Mesodermal cell (in vitro differentiated cells): ENCODE results near the gene ADAMTSL5.

ENCODE experiments used
- H3K27ac ChIP-seq: 2 replicates; pipeline ENCODE4 v1.7.0; 2013; ENCODE audit warnings: mild to moderate bottlenecking, low read depth, low read length, moderate library complexity; ENCODE audit not compliant: severe bottlenecking
- H3K36me3 ChIP-seq: 2 replicates; pipeline ENCODE4 v1.7.1; 2013; ENCODE audit warnings: mild to moderate bottlenecking, low read length, moderate library complexity; ENCODE audit not compliant: control insufficient read depth, insufficient read depth
- H3K4me1 ChIP-seq: one replicate; pipeline ENCODE4 v1.7.1; 2013; ENCODE audit warnings: mild to moderate bottlenecking, low read length; ENCODE audit not compliant: insufficient read depth, control insufficient read depth, poor library complexity, severe bottlenecking
- H3K4me3 ChIP-seq: 2 replicates; pipeline ENCODE4 v1.7.0; 2013; ENCODE audit warnings: low read length, control low read depth, mild to moderate bottlenecking; ENCODE audit not compliant: insufficient read depth, poor library complexity, severe bottlenecking; ENCODE audit errors: extremely low read depth
- H3K9me3 ChIP-seq: 2 replicates; pipeline ENCODE4 v1.7.1; 2013; ENCODE audit warnings: mild to moderate bottlenecking, low read length, moderate library complexity; ENCODE audit not compliant: control insufficient read depth
- WGBS, 2 experiments: methylation state at CpG; one replicate each; pipeline ENCODE4 v1.1.5; 2013; ENCODE audit warnings: missing lambda C conversion rate in 2 of 2; ENCODE audit not compliant: insufficient coverage in 2 of 2; 5-methylcytosine and 5-hydroxymethylcytosine counted together

Gene ADAMTSL5

GRCh38 chr19:1473085-1473851 lies 39.6 kb downstream of the ADAMTSL5 start:
- Histone ChIP-seq H3K27ac (no peak overlapping the region), H3K4me1 (peaks cover 13% of the 10 kb centered on the region), H3K9me3 (no peaks in the 10 kb centered on the region), H3K36me3 (peaks cover 24% of the 10 kb centered on the region), H3K4me3 (no peak overlapping the region)
- WGBS, 2 experiments: 77 to 91% methylated on average over 10 to 17 of the region's 20 CpGs

- H3K27ac ChIP-seq: no peak overlapping the region
- no peaks in the 10 kb centered on the region for H3K9me3 ChIP-seq
- peaks cover 17% of the 10 kb centered on the region for H3K4me1 ChIP-seq
- WGBS, 2 experiments: 60 to 66% methylated on average over 33 to 40 of the region's 44 CpGs
- no peak overlapping the region for H3K4me3 ChIP-seq
- peaks cover 23% of the 10 kb centered on the region for H3K36me3 ChIP-seq
Observed at GRCh38 chr19:1472231-1473084, 40.4 kb downstream of the ADAMTSL5 start.

DNA sequence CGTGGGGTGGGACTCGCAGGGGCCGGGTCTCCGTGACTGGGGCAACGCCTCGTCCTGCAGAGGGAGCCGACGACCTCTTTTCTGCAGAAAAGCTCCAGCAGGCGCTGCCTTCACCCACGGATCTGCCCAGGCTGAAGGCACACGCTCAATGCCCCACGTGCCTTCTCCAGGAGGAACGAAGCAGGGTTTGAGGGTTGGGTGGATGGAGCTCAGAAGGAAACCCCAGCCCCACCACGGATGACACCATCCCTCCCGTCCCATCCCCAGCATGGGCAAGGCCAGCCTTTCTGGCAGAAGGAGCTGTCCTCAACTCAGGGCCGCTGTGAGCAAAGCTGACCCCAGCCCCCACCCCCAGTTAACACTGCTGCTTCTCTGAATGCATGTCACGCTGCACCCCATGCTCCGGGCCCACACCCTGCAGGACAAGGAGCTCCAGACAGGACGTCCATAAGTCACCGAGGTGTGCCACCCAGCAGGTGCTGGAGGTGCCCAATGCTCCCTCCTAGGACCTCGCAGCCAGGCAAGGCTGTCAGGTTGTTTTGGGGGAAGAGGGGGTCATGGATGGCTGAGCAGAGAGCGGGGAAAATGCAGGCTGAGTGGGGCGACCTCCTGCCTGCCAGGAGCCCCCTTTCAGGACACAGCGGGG lies 41.2 kb downstream of the ADAMTSL5 start:
- WGBS, 2 experiments: 30% methylated on average over 12 to 19 of the region's 24 CpGs
- H3K4me1 ChIP-seq: peaks cover 22% of the 10 kb centered on the region
- no peaks in the 10 kb centered on the region for H3K9me3 ChIP-seq
- no peak overlapping the region for H3K4me3 ChIP-seq
- H3K27ac ChIP-seq: no peak overlapping the region
- H3K36me3 ChIP-seq: peaks cover 18% of the 10 kb centered on the region

GRCh38 chr19:1471010-1471514 lies 41.8 kb downstream of the ADAMTSL5 start:
- 7 to 8% methylated on average over 25 to 28 of the region's 28 CpGs for WGBS, 2 experiments
- H3K4me3 ChIP-seq: peak overlapping the region; percentile 24
- H3K27ac ChIP-seq: no peak overlapping the region
- no peaks in the 10 kb centered on the region for H3K9me3 ChIP-seq
- H3K36me3 ChIP-seq: peaks cover 12% of the 10 kb centered on the region
- peaks cover 23% of the 10 kb centered on the region for H3K4me1 ChIP-seq

DNA sequence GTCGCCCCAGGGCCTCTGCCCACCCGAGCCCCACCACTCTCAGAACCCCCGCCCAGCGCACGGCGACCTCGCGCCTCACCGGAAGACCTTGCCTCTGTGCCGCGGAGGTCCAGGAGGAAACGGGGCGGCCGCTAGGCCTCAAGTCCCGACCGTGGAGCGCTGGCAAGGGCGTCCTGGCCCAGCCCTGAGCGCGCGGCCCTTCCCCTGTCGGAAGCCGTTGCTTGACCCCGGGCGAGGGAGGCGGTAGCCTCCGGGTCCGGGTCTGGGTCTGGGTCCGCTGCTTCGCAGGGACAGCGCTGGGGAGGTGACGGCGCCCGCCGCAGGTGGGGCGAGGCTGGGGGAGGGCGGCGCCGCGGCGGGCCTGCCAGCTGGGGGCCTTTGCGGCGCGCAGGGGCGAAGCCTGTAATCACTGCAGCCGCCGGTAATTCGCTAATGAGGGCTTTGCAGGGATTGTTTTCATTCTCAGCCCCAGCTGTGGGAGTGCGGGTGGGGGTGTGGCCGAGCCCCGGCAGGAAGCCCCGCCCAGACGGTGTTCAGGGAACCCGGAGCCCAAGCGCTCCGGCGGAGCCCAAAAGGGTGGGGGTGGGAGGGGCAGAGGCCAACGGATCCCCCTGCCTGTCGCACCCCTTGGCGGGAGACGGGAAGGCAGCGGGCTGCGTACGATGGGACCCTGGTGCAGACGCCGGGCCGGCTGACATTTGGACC lies 42.4 kb downstream of the ADAMTSL5 start:
- Histone ChIP-seq H3K9me3 (no peaks in the 10 kb centered on the region), H3K4me1 (peaks cover 23% of the 10 kb centered on the region), H3K27ac (no peak overlapping the region), H3K36me3 (peaks cover 8% of the 10 kb centered on the region), H3K4me3 (peak overlapping the region; percentile 24)
- WGBS, 2 experiments: 1% methylated on average over 51 to 53 of the region's 67 CpGs

GRCh38 chr19:1470055-1470304 lies 42.8 kb downstream of the ADAMTSL5 start:
- 14 to 15% methylated on average over 17 to 19 of the region's 22 CpGs for WGBS, 2 experiments
- Histone ChIP-seq H3K27ac (no peak overlapping the region), H3K4me1 (peaks cover 23% of the 10 kb centered on the region), H3K36me3 (peaks cover 3% of the 10 kb centered on the region), H3K4me3 (peak overlapping the region; percentile 24), H3K9me3 (no peaks in the 10 kb centered on the region)

- Histone ChIP-seq H3K4me1 (peaks cover 23% of the 10 kb centered on the region), H3K4me3 (peak overlapping the region; percentile 6), H3K27ac (no peak overlapping the region), H3K9me3 (no peaks in the 10 kb centered on the region), H3K36me3 (no peaks in the 10 kb centered on the region)
- WGBS, 2 experiments: 7 to 8% methylated on average over 91 to 111 of the region's 117 CpGs
Observed at GRCh38 chr19:1469255-1470054, 43.4 kb downstream of the ADAMTSL5 start.

DNA sequence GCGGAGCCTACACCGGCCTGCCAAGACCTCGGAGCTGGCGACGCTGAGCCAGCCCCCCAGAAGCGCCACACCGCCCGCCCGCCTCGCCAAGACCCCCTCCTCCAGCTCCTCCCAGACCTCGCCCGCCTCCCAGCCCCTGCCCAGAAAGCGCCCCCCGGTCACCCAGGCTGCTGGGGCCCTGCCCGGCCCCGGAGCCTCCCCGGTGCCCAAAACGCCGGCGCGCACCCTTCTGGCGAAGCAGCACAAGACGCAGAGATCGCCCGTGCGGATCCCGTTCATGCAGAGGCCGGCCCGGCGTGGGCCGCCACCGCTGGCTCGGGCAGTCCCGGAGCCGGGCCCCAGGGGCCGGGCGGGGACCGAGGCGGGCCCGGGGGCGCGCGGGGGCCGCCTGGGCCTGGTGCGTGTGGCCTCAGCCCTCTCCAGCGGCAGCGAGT lies 44.0 kb downstream of the ADAMTSL5 start:
- Histone ChIP-seq H3K27ac (no peak overlapping the region), H3K4me3 (no peak overlapping the region), H3K36me3 (no peaks in the 10 kb centered on the region), H3K4me1 (peaks cover 23% of the 10 kb centered on the region), H3K9me3 (no peaks in the 10 kb centered on the region)
- 3 to 4% methylated on average over 39 to 42 of the region's 47 CpGs for WGBS, 2 experiments

DNA sequence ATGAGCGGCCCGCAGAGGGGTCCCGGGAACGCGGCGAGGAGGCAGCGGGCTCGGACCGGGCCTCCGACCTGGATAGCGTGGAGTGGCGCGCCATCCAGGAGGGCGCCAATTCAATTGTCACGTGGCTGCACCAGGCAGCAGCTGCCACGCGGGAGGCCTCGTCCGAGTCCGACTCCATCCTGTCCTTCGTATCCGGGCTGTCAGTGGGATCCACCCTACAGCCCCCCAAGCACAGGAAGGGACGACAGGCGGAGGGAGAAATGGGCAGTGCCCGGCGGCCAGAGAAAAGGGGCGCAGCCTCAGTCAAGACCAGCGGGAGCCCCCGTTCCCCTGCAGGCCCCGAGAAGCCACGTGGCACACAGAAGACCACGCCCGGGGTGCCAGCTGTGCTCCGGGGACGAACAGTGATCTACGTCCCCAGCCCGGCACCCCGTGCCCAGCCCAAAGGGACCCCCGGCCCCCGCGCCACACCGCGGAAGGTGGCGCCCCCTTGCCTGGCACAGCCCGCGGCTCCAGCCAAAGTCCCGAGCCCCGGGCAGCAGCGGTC lies 44.5 kb downstream of the ADAMTSL5 start:
- Histone ChIP-seq H3K9me3 (no peaks in the 10 kb centered on the region), H3K36me3 (no peaks in the 10 kb centered on the region), H3K4me3 (no peak overlapping the region), H3K27ac (no peak overlapping the region), H3K4me1 (peaks cover 23% of the 10 kb centered on the region)
- 21% methylated on average over 42 to 44 of the region's 49 CpGs for WGBS, 2 experiments
